HUES48 (cell line): ENCODE measurements around the gene ANKRD40CL.
"Not testable (repeated sequence)": the region's sequence is repeated elsewhere in the genome, so short reads cannot be mapped to it uniquely, and the experiment has no call there.

Source experiments
- H3K27ac ChIP-seq: one replicate; pipeline ENCODE4 v1.7.0; 2013; ENCODE audit warnings: low read depth, low read length, inconsistent platforms
- H3K27me3 ChIP-seq: 2 replicates; pipeline ENCODE4 v1.6.1; 2013; ENCODE audit warnings: mild to moderate bottlenecking, low read length; ENCODE audit not compliant: control insufficient read depth, insufficient read depth
- H3K36me3 ChIP-seq: 2 replicates; pipeline ENCODE4 v1.6.1; 2013; ENCODE audit warnings: low read length; ENCODE audit not compliant: control insufficient read depth, insufficient read depth
- H3K4me1 ChIP-seq: 2 replicates; pipeline ENCODE4 v1.6.1; 2013; ENCODE audit warnings: mild to moderate bottlenecking, low read length; ENCODE audit not compliant: control insufficient read depth, insufficient read depth
- H3K4me3 ChIP-seq: 2 replicates; pipeline ENCODE4 v1.5.1; 2013; ENCODE audit warnings: mild to moderate bottlenecking, low read depth, low read length
- H3K9ac ChIP-seq: 2 replicates; pipeline ENCODE4 v1.6.1; 2013; ENCODE audit warnings: mild to moderate bottlenecking, low read depth, low read length, moderate library complexity
- H3K9me3 ChIP-seq: 2 replicates; pipeline ENCODE4 v1.6.1; 2013; ENCODE audit warnings: low read length; ENCODE audit not compliant: control insufficient read depth, insufficient read depth

The ANKRD40CL gene

GRCh38 chr17:50767446-50767845 is at the start of gene ANKRD40CL:
Gene ANKRD40CL (minus strand): TSS chr17:50767518. CDS start chr17:50766913, 605 bp downstream.
- H3K9me3 ChIP-seq, result no peaks in the 10 kb centered on the region
- no peak within 1 kb of the TSS for H3K4me3 ChIP-seq
- no peaks in the 10 kb centered on the region for H3K27me3 ChIP-seq
- peaks cover 8% of the 10 kb centered on the region for H3K4me1 ChIP-seq
- H3K36me3 ChIP-seq, result no peaks in the 10 kb centered on the region
- H3K9ac ChIP-seq, result no peak within 1 kb of the TSS
- no peak within 1 kb of the TSS for H3K27ac ChIP-seq

GRCh38 chr17:50816271-50816670 is 49.0 kb upstream of the ANKRD40CL start:
- Histone ChIP-seq H3K36me3 (no peaks in the 10 kb centered on the region), H3K9me3 (no peaks in the 10 kb centered on the region), H3K27ac (no peak overlapping the region), H3K27me3 (no peaks in the 10 kb centered on the region), H3K9ac (no peak overlapping the region), H3K4me3 (no peak overlapping the region), H3K4me1 (0 out of 2 replicates have a peak, but pooled peaks cover 5% of the 10 kb centered on the region)

GRCh38 chr17:50815400-50815799 is 48.1 kb upstream of the ANKRD40CL start:
- Histone ChIP-seq H3K36me3 (no peaks in the 10 kb centered on the region), H3K9ac (no peak overlapping the region), H3K4me3 (no peak overlapping the region), H3K27me3 (no peaks in the 10 kb centered on the region), H3K27ac (no peak overlapping the region), H3K4me1 (0 out of 2 replicates have a peak, but pooled peaks cover 5% of the 10 kb centered on the region), H3K9me3 (no peaks in the 10 kb centered on the region)

GRCh38 chr17:50813583-50813982 is 46.3 kb upstream of the ANKRD40CL start:
- H3K27me3 ChIP-seq, result no peaks in the 10 kb centered on the region
- no peak overlapping the region for H3K27ac ChIP-seq
- H3K36me3 ChIP-seq, result no peaks in the 10 kb centered on the region
- H3K4me3 ChIP-seq, result no peak overlapping the region
- no peak overlapping the region for H3K9ac ChIP-seq
- 0 out of 2 replicates have a peak, but pooled peaks cover 5% of the 10 kb centered on the region for H3K4me1 ChIP-seq
- no peaks in the 10 kb centered on the region for H3K9me3 ChIP-seq

- H3K36me3 ChIP-seq, result no peaks in the 10 kb centered on the region
- no peaks in the 10 kb centered on the region for H3K9me3 ChIP-seq
Measured at GRCh38 chr17:50808888-50809287, 41.6 kb upstream of the ANKRD40CL start.

GRCh38 chr17:50808413-50808812 is 41.1 kb upstream of the ANKRD40CL start:
- H3K9me3 ChIP-seq, result no peaks in the 10 kb centered on the region
- H3K4me3 ChIP-seq, result no peak overlapping the region

More at GRCh38 chr17:50808888-50809287, 41.6 kb upstream of the ANKRD40CL start:
- Histone ChIP-seq H3K4me1 (no peaks in the 10 kb centered on the region), H3K27ac (no peak overlapping the region), H3K9ac (no peak overlapping the region), H3K4me3 (no peak overlapping the region), H3K27me3 (no peaks in the 10 kb centered on the region)

GRCh38 chr17:50807675-50808074 is 40.4 kb upstream of the ANKRD40CL start:
- Histone ChIP-seq H3K9me3 (no peaks in the 10 kb centered on the region), H3K27ac (no peak overlapping the region), H3K27me3 (no peaks in the 10 kb centered on the region), H3K4me3 (no peak overlapping the region), H3K9ac (no peak overlapping the region), H3K36me3 (no peaks in the 10 kb centered on the region), H3K4me1 (no peaks in the 10 kb centered on the region)

More at GRCh38 chr17:50808413-50808812, 41.1 kb upstream of the ANKRD40CL start:
- no peak overlapping the region for H3K9ac ChIP-seq
- H3K36me3 ChIP-seq, result no peaks in the 10 kb centered on the region
- no peaks in the 10 kb centered on the region for H3K27me3 ChIP-seq
- no peak overlapping the region for H3K27ac ChIP-seq
- H3K4me1 ChIP-seq, result no peaks in the 10 kb centered on the region

GRCh38 chr17:50807009-50807408 is 39.7 kb upstream of the ANKRD40CL start:
- Histone ChIP-seq H3K36me3 (no peaks in the 10 kb centered on the region), H3K27me3 (no peaks in the 10 kb centered on the region), H3K4me1 (no peaks in the 10 kb centered on the region), H3K4me3 (no peak overlapping the region), H3K9ac (no peak overlapping the region), H3K27ac (no peak overlapping the region), H3K9me3 (no peaks in the 10 kb centered on the region)

GRCh38 chr17:50806141-50806643 is 38.9 kb upstream of the ANKRD40CL start:
- Histone ChIP-seq H3K9ac (no peak overlapping the region), H3K27ac (no peak overlapping the region), H3K36me3 (no peaks in the 10 kb centered on the region), H3K9me3 (no peaks in the 10 kb centered on the region), H3K27me3 (no peaks in the 10 kb centered on the region), H3K4me3 (no peak overlapping the region), H3K4me1 (no peaks in the 10 kb centered on the region)

- no peaks in the 10 kb centered on the region for H3K4me1 ChIP-seq
- no peaks in the 10 kb centered on the region for H3K36me3 ChIP-seq
- no peaks in the 10 kb centered on the region for H3K9me3 ChIP-seq
- H3K4me3 ChIP-seq, result no peak overlapping the region
- H3K9ac ChIP-seq, result no peak overlapping the region
- H3K27me3 ChIP-seq, result no peaks in the 10 kb centered on the region
- H3K27ac ChIP-seq, result no peak overlapping the region
Measured at GRCh38 chr17:50805486-50805885, 38.2 kb upstream of the ANKRD40CL start.

- H3K9ac ChIP-seq, H3K4me3 ChIP-seq, H3K36me3 ChIP-seq, H3K9me3 ChIP-seq, H3K27me3 ChIP-seq, H3K27ac ChIP-seq, H3K4me1 ChIP-seq: not testable (repeated sequence)
Measured at GRCh38 chr17:50804749-50805475, 37.6 kb upstream of the ANKRD40CL start.
